ENCODE measurements around the gene BRF1.

BRF1 gene

DNA sequence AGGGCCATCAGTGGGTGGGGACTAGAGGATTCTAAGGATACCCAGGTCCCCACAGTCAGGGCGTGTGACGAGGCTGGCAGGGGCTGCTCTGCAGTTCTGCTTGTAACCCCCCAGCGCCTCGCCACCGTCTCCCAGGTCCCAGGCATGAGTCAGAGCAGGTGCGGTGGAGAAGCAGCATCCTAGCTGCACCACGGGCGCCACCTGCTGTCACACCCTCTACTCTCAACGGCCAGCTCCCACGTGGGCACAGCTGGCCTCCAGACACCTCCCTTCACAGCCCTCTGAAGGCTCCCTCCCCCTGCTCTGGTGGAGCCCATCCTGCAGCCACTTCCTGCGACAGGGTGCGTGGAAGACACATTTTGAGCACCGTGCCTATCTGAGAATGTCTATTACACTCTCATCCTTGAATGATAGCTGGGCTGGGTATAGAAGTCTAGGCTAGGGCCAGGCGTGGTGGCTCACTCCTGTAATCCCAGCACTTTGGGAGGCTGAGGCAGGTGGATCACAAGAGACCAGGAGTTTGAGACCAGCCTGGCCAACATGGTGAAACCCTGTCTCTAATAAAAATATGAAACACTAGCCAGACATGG is 112.8 kb downstream of the BRF1 start:
- no peak for DNase-seq

GRCh38 chr14:105187116-105187515 is 113.7 kb downstream of the BRF1 start:
- no peak for DNase-seq

GRCh38 chr14:105185973-105186372 is 114.8 kb downstream of the BRF1 start:
- DNase-seq = no peak

DNA sequence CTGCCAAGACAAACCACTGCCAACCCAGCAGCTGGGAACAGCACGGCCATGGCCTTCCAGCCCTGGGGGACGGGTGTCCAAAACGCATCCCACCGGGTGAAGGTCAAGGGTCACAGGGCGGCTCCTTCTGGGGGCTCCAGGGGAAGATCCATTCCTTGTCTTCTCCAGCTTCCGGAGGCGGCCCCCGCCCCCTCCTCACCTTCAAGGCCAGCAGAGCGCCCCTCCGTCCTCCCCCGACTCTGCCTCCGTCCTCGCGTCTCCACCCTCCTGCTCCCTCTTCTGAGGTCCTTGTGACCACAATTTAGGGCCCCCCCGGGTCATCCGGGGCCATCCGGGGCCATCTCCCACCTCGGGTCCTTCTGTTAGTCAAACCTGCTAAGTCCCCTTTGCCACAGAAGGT is 115.8 kb downstream of the BRF1 start:
- DNase-seq = no peak

- no peak for DNase-seq
Observed at GRCh38 chr14:105184461-105184860, 116.3 kb downstream of the BRF1 start.

GRCh38 chr14:105182296-105183020 is 118.3 kb downstream of the BRF1 start:
- DNase-seq = no peak

GRCh38 chr14:105181549-105182295 is 119.1 kb downstream of the BRF1 start:
- no peak for DNase-seq

GRCh38 chr14:105180592-105181548 is 119.9 kb downstream of the BRF1 start, which contains the start of gene NUDT14:
TSS of gene NUDT14 (minus strand) at chr14:105181312. CDS start at chr14:105181209, 103 bp downstream.
- DNase-seq = no peak

DNA sequence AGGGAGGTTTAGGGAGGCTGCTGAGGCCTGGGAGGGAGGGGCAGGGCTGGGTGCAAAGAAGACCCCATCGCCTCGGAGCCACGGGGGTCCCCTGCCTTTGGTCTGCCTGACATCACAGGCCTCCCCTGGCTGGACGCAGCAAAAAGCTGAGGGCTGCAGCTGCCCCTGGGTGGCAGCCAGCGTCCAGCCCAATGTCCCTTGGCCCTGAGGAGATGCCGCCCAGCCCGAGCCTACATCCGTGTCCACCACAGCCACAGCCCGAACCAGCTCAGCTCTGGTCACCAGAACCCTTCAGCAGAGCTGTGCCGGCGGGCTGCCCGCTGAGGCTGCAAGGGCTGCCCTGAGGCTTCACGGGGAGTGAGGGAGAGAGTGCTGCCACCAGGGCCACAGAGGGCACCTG is 121.6 kb downstream of the BRF1 start:
- no peak for DNase-seq

- DNase-seq = no peak
Observed at GRCh38 chr14:105178868-105179140, 122.0 kb downstream of the BRF1 start.

DNA sequence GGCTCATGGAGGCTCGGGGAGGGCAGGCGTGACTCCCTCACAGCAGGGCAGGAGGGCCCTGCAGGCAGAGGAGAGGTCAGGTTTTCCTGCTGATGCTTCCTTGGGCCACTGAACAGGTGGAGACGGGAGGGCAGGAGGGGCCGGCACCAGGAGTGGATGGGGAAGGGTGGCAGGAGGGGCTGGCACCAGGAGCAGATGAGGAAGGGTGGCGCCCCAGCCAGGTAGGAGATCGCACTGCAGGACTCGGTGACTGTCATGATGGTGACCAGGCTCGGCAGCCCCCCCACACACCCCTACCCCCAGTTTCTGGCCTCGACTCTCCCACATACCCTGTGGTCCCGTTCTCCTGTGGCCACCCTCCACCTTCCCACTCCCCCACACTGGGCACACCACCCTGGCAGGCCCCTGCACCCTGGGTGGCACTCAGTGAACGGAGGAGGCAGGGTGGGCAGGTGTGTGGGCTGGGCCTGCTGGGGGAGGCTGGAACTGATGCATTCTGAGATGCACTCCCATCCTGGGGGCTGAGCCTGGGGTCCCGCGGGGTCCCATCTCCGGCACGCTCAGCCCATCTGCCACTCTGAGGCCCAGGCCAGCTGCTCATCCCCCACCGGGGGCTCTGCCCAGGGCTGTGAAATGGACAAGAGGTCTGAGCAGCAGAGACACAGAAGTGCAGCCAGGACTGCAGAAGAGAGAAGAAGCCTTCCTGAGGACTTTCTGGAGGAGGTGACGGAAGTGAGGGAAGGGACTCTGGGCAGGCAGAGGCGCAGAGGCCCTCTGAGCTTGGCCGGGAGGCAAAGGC is 122.5 kb downstream of the BRF1 start:
- DNase-seq = no peak

DNA sequence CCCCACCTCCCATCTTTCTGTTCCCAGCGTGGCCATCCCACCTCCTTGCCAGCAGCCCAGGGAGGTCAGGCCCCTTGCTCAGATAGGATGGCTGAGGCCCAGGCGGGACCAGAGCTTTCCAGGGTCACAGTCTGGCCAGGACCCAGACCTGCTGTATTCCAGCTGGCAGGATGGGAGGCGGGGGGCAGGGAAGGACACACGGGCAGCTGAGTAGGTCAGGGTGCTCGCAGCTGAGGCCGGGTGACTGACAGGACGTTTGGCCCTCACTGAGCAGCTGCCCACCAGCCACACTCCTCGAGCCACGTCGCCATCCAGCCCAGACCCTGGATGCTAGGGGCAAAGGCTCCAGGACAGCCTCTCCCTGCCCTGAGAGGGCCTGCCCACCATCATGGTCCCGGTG is 123.7 kb downstream of the BRF1 start:
- DNase-seq = no peak

GRCh38 chr14:105176513-105176912 is 124.3 kb downstream of the BRF1 start:
- no peak for DNase-seq

GRCh38 chr14:105173901-105174894 is 126.6 kb downstream of the BRF1 start:
- no peak for DNase-seq

- no peak for DNase-seq
Observed at GRCh38 chr14:105173145-105173544, 127.7 kb downstream of the BRF1 start.

DNA sequence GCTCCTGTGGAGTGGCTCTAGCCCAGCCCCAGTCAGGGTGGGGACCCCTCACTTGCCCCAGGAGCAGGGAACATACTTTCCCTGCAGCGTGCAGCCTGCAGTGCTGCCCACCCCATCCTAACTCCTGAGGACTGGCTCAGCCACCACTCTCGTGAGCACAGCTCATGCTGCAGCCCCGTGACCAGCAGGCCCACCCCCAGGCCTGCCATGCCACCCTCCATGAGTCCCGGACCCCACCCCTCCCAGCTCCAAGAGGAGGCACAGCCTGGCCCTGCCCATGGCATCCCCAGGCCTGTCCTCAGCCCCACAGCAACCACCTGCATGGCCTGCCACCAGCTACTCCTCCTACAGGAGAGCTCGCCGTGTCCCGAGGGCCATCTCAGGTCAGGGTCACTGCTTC is 128.3 kb downstream of the BRF1 start:
- no peak for DNase-seq

DNA sequence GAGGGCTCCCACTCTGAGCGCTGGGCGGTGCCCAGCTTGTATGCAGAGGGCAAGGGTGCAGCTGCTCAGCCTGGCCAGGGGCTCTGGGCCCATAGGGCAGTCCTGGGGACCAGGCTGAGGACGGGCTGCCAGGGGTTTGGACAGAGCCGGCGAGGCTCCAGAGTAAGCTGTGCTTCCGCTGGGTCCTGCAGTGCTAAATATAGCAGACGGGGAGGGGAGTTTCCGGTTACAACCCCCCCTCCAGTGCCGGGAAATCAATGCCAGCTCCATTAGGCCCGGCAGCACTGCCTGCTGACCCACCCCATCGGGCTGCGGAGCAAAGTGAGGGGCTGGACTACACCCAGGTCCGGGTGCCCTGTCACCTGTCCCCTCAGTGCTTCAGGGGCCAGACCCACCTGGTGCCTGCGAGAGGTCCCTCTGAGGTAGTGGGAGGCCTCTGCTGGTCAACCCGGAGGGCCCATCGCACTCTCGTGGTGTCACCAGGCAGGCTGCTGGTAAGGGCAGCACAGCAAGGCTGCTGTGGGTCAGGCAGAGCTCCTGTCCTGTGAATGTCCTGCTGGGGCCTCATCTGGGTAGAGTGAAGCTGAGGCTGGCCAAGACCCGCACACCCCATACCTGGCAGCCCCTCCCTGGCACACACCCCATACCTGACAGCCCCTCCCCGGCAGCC is 129.7 kb downstream of the BRF1 start:
- no peak for DNase-seq

DNA sequence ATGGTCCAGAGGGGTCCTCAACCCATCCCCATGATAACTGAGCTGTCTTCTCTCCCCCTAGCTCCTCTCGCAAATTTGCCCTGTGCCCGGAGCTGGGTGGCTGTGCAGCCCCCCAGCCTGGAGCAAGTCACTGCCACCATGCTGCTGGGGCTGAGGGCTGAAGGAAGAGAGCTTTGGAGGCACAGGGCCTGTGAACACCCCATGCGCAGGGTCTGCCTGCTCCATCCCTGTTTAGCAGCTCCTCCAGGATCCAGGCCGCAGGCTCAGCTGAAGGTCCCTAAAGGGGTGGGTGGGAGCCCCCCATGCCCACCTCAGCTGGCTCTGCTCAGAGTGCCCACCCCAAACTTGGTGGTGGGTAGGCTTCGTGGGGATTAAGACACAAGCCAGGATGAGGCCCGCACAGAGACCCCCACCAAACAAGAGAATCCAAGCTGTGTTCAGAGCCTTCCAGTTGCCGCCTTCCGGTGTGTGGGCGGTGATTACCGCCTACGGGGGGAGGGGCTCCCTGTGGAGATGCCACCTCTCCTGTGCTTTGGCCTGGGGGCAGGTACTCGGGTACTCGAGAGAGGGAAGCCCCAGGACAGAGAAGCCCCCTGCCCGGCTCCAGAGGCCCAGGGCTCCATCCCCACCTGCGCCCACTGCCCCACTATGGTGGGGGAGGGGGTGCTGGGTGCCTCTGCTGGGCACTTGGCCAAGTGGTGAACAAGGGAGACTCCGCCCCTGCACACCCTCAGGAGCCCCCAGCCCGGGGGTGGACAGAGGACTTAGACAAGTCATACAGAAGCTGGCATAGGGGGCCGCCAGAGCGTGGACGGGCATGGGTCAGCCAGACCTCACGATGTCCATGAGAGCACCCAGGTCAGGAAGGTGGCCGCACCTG is 130.8 kb downstream of the BRF1 start:
- DNase-seq = no peak

GRCh38 chr14:105168979-105169507 is 131.8 kb downstream of the BRF1 start:
- no peak for DNase-seq

All from NCI-H1092 (cell line).